Subcutaneous adipose tissue (tissue), 4 donors: ENCODE results near the gene NFATC1. TPM values are rescaled to one million over a fixed set of nuclear protein-coding genes. Genes with fewer than 3 reads are reported as not detected.

ENCODE experiments used
- total RNA-seq, 4 donors: library from RNA; depleted of rRNA; stranded (reverse); fragments of >200 nt; gene quantifications; one replicate each; pipeline ENCODE4 v1.1.0, GENCODE V29; 2016
- TF ChIP-seq, protein P1 (sequence below): fragments of 450-650 bp; IDR thresholded peaks from one replicate; pipeline ENCODE4 v1.5.1; 2016; ENCODE audit warnings: low read depth, mild to moderate bottlenecking, control low read depth, antibody characterized with exemption, moderate library complexity

The NFATC1 gene
- total RNA-seq, 4 donors from 2014 or later, result 9.8 to 17.2 (median 11.5) TPM

- TF ChIP-seq, protein P1, sequence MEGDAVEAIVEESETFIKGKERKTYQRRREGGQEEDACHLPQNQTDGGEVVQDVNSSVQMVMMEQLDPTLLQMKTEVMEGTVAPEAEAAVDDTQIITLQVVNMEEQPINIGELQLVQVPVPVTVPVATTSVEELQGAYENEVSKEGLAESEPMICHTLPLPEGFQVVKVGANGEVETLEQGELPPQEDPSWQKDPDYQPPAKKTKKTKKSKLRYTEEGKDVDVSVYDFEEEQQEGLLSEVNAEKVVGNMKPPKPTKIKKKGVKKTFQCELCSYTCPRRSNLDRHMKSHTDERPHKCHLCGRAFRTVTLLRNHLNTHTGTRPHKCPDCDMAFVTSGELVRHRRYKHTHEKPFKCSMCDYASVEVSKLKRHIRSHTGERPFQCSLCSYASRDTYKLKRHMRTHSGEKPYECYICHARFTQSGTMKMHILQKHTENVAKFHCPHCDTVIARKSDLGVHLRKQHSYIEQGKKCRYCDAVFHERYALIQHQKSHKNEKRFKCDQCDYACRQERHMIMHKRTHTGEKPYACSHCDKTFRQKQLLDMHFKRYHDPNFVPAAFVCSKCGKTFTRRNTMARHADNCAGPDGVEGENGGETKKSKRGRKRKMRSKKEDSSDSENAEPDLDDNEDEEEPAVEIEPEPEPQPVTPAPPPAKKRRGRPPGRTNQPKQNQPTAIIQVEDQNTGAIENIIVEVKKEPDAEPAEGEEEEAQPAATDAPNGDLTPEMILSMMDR, result no peak
These were observed 72.5 kb downstream of the NFATC1 start for GRCh38 chr18:79468119-79468789.

DNA sequence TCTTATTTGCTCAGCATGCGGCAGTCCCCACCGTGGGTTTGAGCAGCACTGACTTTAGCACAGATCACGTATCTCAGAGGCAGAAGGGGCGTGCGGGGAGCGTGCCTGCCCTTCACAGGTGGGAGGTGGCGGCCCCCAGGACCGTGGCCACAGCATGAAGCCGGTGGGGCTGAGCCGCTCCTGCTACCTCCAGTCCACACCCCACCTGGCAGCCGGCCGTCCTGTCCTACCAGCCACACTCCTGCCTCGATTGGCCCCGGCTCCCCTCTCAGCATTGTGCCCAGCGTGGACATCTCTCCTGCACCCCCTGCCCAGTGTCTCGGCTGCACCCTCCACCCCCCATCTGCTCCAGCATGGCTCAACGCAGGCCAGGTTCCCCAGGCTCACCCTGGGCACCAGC is 73.6 kb downstream of the NFATC1 start:
- TF ChIP-seq, protein P1, result no peak

- TF ChIP-seq, protein P1, result no peak
These were observed 74.2 kb downstream of the NFATC1 start for GRCh38 chr18:79469751-79470505.

DNA sequence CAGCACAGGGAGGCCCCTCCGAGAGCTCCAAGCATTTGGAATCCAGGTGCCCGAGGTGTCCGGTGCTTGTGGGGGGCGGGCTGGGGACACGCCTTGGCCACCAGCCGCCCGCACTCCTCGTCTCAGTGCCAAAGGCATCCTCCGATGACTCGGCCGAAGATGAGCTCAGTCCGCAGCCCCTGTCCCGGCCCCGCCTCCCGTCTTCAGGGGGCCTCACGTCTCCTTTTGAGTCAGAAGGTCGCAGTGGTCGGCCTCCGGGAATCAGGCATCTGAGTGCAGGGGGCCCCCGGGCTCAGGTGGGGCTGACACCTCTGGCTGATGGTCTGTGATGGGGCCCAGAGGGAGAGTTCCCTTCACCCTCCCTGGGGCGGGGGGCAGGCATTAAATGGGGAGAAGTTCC is 74.8 kb downstream of the NFATC1 start:
- TF ChIP-seq, protein P1, result no peak

- TF ChIP-seq, protein P1, result no peak
These were observed 75.3 kb downstream of the NFATC1 start for GRCh38 chr18:79471046-79471445.

DNA sequence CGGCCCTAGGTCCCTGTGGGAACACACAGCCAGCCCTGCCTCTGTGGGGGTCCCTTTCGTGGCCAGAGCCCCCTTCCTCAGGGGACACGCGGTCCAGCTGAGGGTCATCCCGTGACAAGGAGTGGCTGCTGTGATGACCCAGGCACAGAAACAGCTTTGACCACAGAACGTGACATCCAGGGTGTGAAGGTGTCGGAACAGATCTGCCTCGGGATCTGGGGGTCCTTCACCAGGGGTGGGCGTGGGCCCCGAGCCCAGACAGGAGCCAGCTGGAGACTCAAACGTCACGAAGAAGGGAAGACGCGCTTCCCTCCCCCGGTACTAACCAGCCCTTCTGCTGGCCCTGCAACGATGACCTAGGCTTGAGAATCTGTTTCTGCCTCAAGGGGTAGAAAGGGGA is 75.9 kb downstream of the NFATC1 start:
- TF ChIP-seq, protein P1, result no peak

DNA sequence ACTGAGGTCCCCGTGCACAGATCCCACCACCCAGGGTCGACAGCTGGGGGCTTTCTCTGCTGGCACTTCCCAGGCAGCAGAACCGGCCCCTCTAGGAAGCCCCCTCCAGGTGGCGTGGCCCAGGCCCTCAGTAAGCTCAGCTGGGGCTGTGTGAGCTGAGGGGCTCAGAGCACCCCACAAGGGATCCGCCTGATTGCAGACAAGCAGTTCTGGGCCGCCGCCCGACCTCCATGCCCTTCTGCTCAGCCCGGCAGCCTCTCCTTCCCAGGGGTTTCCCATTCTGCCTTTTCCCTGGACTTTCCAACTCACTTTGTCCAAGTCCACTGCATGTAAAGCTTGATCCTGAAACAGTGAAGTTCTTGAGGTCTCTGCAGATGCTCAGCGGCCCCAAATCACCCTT is 76.4 kb downstream of the NFATC1 start:
- TF ChIP-seq, protein P1, result no peak
